CD4-positive, alpha-beta T cell (primary cell): ENCODE data around the gene FHOD3. TPM values are rescaled to one million over a fixed set of nuclear protein-coding genes. Genes with fewer than 3 reads are reported as not detected.

Source experiments
- ATAC-seq: fragments of 200-7000 bp; cut with Tn5 transposase; one replicate; pipeline ENCODE4 v1.10.0; 2022; ENCODE audit warnings: mild to moderate bottlenecking; ENCODE audit not compliant: poor library complexity
- CTCF ChIA-PET: fragments of 350-600 bp; sonication (Branson Sonifier 250); formaldehyde crosslinking; loops from one replicate; lab custom pipeline; 2021; ENCODE audit warnings: antibody characterized with exemption, inconsistent platforms; lab: Charles Lee
- POLR2A ChIA-PET: fragments of 350-600 bp; sonication (Branson Sonifier 250); formaldehyde crosslinking; loops from one replicate; lab custom pipeline; 2021; ENCODE audit warnings: antibody characterized with exemption, inconsistent platforms; lab: Charles Lee
- DNase-seq, 14 experiments: peaks; one replicate each; pipeline ENCODE4 v3.0.0-alpha.2; 2013 to 2020; ENCODE audit warnings: mixed read lengths in 2 of 14
- H3K27ac ChIP-seq, 2 donors: one replicate each; pipeline versions ENCODE4 v1.5.1 to v1.7.0; 2013; ENCODE audit warnings: low read length in 2 of 2, low read depth in 1 of 2, mild to moderate bottlenecking in 1 of 2
- H3K27me3 ChIP-seq, 2 experiments: 1 replicate in 1 of 2; 2 replicates in 1 of 2; pipeline versions ENCODE4 v1.6.1 to v1.7.0; 2013; ENCODE audit warnings: low read length in 2 of 2, control low read depth in 1 of 2, mild to moderate bottlenecking in 1 of 2, moderate library complexity in 1 of 2; ENCODE audit not compliant: insufficient read depth in 2 of 2, control insufficient read depth in 1 of 2
- H3K36me3 ChIP-seq: one replicate; pipeline ENCODE4 v1.6.1; 2013; ENCODE audit warnings: low read length, control low read depth; ENCODE audit not compliant: insufficient read depth
- H3K4me1 ChIP-seq: one replicate; pipeline ENCODE4 v1.6.1; 2013; ENCODE audit warnings: low read length, control low read depth; ENCODE audit not compliant: insufficient read depth
- H3K4me3 ChIP-seq: one replicate; pipeline ENCODE4 v1.5.1; 2013; ENCODE audit warnings: mild to moderate bottlenecking, low read length, moderate library complexity
- H3K9me3 ChIP-seq, 2 experiments: 1 replicate in 1 of 2; 2 replicates in 1 of 2; pipeline versions ENCODE4 v1.6.1 to v1.7.0; 2013; ENCODE audit warnings: low read length in 2 of 2, mild to moderate bottlenecking in 2 of 2, control low read depth in 1 of 2, moderate library complexity in 1 of 2; ENCODE audit not compliant: control insufficient read depth in 1 of 2, insufficient read depth in 1 of 2
- H3K27ac Mint-ChIP-seq: one replicate; pipeline ENCODE4 v1.8.0; 2020; ENCODE audit warnings: mixed read lengths
- H3K27me3 Mint-ChIP-seq: one replicate; pipeline ENCODE4 v1.8.0; 2021; ENCODE audit warnings: mixed read lengths
- H3K36me3 Mint-ChIP-seq: one replicate; pipeline ENCODE4 v1.8.0; 2021; ENCODE audit warnings: low read depth, mixed read lengths
- H3K4me1 Mint-ChIP-seq: one replicate; pipeline ENCODE4 v1.8.0; 2021; ENCODE audit warnings: low read depth, mixed read lengths
- H3K4me3 Mint-ChIP-seq: one replicate; pipeline ENCODE4 v1.8.0; 2020; ENCODE audit warnings: mild to moderate bottlenecking, mixed read lengths
- H3K9me3 Mint-ChIP-seq: one replicate; pipeline ENCODE4 v1.8.0; 2020; ENCODE audit warnings: mixed read lengths
- intact Hi-C, 2 experiments: fragments of 100-400 bp; cut with DNase I in 1 of 2; cut with micrococcal nuclease in 1 of 2; formaldehyde crosslinking; loops; one replicate each; pipeline versions ENCODE4 v1.15.1 to v1.9.0; 2023 to 2025; cut with DNase I, micrococcal nuclease
- total RNA-seq, 174 experiments: library from RNA in 2 of 174; stranded (reverse) in 2 of 174; gene quantifications; one replicate each; pipeline ENCODE4 v1.2.3 and lab custom pipeline; 2021 to 2026
- TF ChIP-seq, protein P1 (sequence below): fragments of 200-600 bp; IDR thresholded peaks from one replicate; pipeline ENCODE4 v1.8.0; 2022; ENCODE audit warnings: antibody characterized with exemption, mild to moderate bottlenecking

FHOD3 gene
- total RNA-seq, 2 experiments from 2014 or later = not detected

DNA sequence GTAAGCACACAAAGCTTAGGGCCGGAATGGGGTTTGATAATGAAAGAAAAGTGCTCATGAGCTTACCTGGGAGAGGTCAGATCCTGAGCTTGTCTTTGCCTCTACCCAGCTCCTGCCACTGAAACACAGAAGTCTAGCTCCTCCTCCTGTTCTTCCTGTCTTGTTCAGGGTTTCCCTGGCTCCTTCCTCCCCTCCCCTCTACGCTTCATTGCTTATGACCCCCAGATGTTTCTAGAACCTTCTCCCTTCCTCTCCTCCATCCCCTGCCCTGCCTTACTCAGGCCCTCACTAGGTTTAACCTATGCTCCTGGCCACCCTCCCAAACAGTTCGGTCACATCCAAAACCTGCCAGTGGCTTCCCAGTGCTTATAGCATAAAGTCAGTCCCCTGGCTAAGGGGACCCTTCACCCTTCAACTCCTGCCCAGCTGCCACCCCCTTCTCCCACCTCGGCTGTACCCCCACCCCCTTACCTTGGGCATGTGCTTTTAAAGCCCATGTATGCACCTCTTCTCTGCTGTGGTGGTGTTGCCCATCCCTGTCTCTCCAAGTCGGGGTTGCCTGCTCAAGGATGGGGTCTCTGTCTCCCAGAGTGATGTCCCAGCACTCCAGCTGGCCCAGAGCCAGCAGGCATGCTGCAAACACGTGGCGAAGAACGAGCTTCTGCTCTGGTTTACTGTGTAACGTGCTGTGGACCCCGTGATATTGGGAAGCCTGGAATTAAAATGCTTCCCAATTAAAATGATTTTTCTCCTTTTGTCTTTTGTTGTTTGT, 297.7 kb downstream of the FHOD3 start:
- Mint-ChIP-seq H3K4me1 (no peaks in the 10 kb centered on the region), H3K36me3 (no peaks in the 10 kb centered on the region), H3K27ac (no peak overlapping the region), H3K27me3 (no peaks in the 10 kb centered on the region), H3K9me3 (no peaks in the 10 kb centered on the region), H3K4me3 (no peak overlapping the region)
- H3K27ac ChIP-seq = no peak overlapping the region
- DNase-seq (no peak), ATAC-seq (no peak)
- H3K36me3 ChIP-seq = no peaks in the 10 kb centered on the region
- CTCF ChIA-PET = no interaction called here
- no peak overlapping the region for H3K4me3 ChIP-seq
- intact Hi-C loops = no loop called here
- H3K9me3 ChIP-seq = no peaks in the 10 kb centered on the region
- no peaks in the 10 kb centered on the region for H3K4me1 ChIP-seq
- TF ChIP-seq, protein P1, sequence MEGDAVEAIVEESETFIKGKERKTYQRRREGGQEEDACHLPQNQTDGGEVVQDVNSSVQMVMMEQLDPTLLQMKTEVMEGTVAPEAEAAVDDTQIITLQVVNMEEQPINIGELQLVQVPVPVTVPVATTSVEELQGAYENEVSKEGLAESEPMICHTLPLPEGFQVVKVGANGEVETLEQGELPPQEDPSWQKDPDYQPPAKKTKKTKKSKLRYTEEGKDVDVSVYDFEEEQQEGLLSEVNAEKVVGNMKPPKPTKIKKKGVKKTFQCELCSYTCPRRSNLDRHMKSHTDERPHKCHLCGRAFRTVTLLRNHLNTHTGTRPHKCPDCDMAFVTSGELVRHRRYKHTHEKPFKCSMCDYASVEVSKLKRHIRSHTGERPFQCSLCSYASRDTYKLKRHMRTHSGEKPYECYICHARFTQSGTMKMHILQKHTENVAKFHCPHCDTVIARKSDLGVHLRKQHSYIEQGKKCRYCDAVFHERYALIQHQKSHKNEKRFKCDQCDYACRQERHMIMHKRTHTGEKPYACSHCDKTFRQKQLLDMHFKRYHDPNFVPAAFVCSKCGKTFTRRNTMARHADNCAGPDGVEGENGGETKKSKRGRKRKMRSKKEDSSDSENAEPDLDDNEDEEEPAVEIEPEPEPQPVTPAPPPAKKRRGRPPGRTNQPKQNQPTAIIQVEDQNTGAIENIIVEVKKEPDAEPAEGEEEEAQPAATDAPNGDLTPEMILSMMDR = no peak
- no peaks in the 10 kb centered on the region for H3K27me3 ChIP-seq
- POLR2A ChIA-PET = no interaction called here

DNA sequence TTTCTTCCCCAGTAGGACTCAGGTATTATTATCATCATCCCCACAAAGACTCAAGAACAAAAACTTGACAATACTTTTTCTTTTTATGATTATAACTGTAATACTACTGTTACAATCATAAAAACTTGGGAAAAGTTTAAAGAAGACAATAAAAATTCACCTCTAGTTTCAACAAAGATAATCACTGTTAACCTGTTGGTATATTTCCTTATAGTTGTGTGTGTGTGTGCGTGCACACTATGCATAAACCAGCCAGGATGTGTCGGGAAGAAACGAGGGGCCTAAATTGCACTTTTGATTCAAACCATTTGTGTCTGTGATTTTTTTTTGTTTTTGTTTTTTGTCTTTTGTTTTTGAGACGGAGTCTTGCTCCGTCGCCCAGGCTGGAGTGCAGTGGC, 298.3 kb downstream of the FHOD3 start:
- Histone ChIP-seq H3K27ac (no peak overlapping the region), H3K9me3 (no peaks in the 10 kb centered on the region), H3K36me3 (no peaks in the 10 kb centered on the region), H3K27me3 (no peaks in the 10 kb centered on the region), H3K4me3 (no peak overlapping the region), H3K4me1 (no peaks in the 10 kb centered on the region)
- TF ChIP-seq, protein P1 = no peak
- Mint-ChIP-seq H3K27ac (no peak overlapping the region), H3K36me3 (no peaks in the 10 kb centered on the region), H3K4me1 (no peaks in the 10 kb centered on the region), H3K9me3 (no peaks in the 10 kb centered on the region), H3K27me3 (no peaks in the 10 kb centered on the region), H3K4me3 (no peak overlapping the region)
- POLR2A ChIA-PET = no interaction called here
- DNase-seq = no peak
- no peak for ATAC-seq
- CTCF ChIA-PET = no interaction called here
- intact Hi-C loops = no loop called here

DNA sequence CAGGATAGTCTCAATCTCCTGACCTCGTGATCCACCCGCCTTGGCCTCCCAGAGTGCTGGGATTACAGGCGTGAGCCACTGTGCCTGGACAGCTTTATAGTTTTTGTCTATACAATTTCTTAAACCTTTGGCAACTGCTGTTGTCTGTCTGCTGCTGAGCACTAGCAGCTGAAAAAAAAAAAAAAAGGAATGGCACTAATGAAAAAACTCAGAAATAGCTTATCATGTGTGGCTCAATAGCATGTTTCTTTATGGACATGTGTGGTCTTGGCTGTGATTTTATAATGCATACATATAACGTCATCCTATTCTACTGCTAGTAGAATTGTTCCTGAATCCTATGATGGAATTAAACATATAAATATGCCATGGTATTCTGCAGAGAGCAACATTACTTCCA, 300.1 kb downstream of the FHOD3 start:
- intact Hi-C loops = no loop called here
- no peaks in the 10 kb centered on the region for H3K9me3 Mint-ChIP-seq

More for the DNA sequence above, 300.1 kb downstream of the FHOD3 start:
- DNase-seq = no peak
- TF ChIP-seq, protein P1 = no peak
- H3K4me1 Mint-ChIP-seq = no peaks in the 10 kb centered on the region
- ATAC-seq = no peak
- H3K36me3 ChIP-seq = no peaks in the 10 kb centered on the region
- no peak overlapping the region for H3K4me3 ChIP-seq
- no peak overlapping the region for H3K27ac Mint-ChIP-seq
- H3K4me1 ChIP-seq = no peaks in the 10 kb centered on the region
- no peaks in the 10 kb centered on the region for H3K36me3 Mint-ChIP-seq
- no peaks in the 10 kb centered on the region for H3K27me3 Mint-ChIP-seq
- H3K4me3 Mint-ChIP-seq = no peak overlapping the region
- no peaks in the 10 kb centered on the region for H3K9me3 ChIP-seq
- ChIA-PET CTCF (interaction anchor here (0.7 kb wide), 1 partner anchor 762 kb away, joined by 4 read pairs; no protein-coding TSS in a partner anchor), POLR2A (no interaction called here)
- no peaks in the 10 kb centered on the region for H3K27me3 ChIP-seq
- H3K27ac ChIP-seq = no peak overlapping the region
